ENCODE results near the gene RNF130. TPM values are rescaled to one million over a fixed set of nuclear protein-coding genes. Genes with fewer than 3 reads are reported as not detected.

Gene RNF130
- total RNA-seq, 4 donors from 2014 or later: 150 to 170 (median 167) TPM

DNA sequence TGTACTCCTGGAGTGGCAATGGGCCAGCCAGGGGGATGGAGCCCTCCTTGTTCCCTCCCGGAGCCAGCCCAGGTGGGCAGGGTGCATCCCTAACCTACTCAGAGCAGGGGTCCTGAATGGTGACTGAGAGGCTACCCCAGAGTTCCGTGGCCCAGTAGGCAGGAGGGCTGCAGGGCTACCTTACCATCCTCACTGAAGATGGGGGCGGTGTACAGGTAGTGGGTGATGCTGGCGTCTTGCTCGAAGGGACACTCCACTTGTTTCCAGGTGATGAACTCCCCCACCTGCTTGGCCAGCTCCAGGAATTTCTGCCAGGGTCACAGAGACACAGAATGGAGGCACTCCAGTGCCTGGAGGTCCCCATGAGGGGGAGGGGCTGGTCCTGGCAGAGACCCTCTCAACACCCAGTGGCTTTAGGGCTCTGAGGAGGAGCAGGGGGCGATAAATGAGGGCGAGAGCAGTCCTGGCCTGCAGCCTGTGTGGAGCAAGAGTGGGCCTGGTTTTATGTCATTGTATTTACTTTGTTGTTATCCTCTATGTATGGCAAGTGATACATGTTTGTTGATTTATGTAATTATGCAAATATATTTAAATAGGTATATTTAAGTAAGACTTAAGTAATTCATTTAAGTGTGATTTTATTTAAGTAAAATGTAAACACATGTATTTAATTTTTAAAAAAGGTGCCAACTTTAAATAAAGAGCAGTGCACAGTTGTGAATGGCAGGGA lies 39.9 kb upstream of the RNF130 start:
- DNase-seq (ENCODE audit: low spot score) (no peak), ATAC-seq (ENCODE audit: low FRiP score) (no peak)
- TF ChIP-seq, protein P1, sequence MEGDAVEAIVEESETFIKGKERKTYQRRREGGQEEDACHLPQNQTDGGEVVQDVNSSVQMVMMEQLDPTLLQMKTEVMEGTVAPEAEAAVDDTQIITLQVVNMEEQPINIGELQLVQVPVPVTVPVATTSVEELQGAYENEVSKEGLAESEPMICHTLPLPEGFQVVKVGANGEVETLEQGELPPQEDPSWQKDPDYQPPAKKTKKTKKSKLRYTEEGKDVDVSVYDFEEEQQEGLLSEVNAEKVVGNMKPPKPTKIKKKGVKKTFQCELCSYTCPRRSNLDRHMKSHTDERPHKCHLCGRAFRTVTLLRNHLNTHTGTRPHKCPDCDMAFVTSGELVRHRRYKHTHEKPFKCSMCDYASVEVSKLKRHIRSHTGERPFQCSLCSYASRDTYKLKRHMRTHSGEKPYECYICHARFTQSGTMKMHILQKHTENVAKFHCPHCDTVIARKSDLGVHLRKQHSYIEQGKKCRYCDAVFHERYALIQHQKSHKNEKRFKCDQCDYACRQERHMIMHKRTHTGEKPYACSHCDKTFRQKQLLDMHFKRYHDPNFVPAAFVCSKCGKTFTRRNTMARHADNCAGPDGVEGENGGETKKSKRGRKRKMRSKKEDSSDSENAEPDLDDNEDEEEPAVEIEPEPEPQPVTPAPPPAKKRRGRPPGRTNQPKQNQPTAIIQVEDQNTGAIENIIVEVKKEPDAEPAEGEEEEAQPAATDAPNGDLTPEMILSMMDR (IDR thresholded peaks at IDR 0.05): no peak

DNA sequence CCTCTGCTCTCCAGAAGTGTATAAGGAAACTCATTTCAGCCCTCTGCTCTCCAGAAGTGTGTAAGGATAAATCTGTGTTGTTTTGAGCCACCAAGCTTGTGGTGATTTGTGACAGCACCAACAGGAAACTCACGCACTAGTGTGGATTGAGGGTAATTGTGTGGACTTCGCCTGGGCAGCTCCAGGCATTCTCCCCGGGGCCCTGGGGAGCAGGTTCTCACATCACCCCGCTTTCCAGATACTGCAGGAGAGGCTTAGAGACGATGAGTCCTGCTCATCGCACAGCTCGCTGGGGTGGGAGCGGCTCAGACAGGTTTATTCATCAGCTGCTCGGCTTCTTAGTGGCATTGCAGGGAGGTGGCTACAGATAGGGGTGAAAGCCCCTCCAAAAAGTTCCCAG lies 38.4 kb upstream of the RNF130 start:
- TF ChIP-seq, protein P1 (IDR thresholded peaks at IDR 0.05): no peak
- DNase-seq (ENCODE audit: low spot score) (no peak), ATAC-seq (ENCODE audit: low FRiP score) (no peak)

GRCh38 chr5:180107005-180107404 lies 35.4 kb upstream of the RNF130 start:
- no peak for ATAC-seq (ENCODE audit: low FRiP score)
- no peak for DNase-seq (ENCODE audit: low spot score)
- TF ChIP-seq, protein P1 (IDR thresholded peaks at IDR 0.05): no peak

- DNase-seq (ENCODE audit: low spot score): no peak
- ATAC-seq (ENCODE audit: low FRiP score): no peak
- TF ChIP-seq, protein P1 (IDR thresholded peaks at IDR 0.05): no peak
Measured at GRCh38 chr5:180105827-180106312, 34.3 kb upstream of the RNF130 start.

DNA sequence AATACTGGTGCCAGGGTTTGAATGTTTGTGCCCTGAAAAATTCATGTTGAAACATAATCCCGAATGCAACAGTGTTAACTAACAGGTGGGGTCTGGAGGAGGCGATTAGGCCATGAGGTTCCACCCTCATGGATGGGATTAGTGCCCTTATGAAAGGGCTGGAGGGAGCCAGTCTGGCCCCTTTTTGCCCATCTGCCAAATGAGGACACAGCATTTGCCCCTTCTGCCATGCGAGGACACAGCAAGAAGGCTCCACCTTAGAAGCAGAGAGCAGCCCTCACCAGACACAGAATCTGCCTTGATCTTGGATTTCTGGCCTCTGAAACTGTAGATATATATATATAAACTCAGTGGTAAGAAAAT lies 32.6 kb upstream of the RNF130 start:
- TF ChIP-seq, protein P1 (IDR thresholded peaks at IDR 0.05): no peak
- DNase-seq (ENCODE audit: low spot score) (no peak), ATAC-seq (ENCODE audit: low FRiP score) (no peak)

DNA sequence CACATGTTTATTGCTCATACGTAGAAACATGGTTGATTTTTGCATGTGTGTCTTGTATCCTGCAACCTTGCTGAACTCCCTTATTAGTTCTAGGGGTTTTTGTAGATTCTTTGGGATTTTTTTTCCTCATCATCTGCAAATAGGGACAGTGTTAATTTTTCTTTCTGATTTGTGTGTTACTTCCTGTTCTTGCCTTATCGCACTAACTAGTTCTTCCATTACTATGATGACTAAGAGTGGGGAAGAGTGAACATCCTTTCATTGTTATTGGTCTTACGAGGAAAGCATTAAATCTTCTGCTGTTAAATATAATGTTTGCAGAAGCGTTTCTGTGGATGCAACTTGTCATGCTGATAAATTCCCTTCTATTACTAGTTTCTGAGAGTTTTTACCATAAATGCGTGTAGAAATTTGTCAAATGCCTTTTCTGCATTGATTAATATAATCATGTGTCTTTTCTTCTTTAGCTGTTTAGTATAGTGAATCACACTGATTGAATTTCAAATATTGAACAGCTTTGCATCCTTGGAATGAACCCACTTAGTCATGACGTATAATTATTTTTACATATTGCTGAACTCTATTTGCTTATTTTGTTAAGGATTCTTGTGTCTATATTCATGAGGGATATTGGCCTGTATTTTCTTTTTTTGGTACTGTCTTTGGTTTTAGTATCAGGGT lies 32.1 kb upstream of the RNF130 start:
- DNase-seq (ENCODE audit: low spot score) (no peak), ATAC-seq (ENCODE audit: low FRiP score) (no peak)
- TF ChIP-seq, protein P1 (IDR thresholded peaks at IDR 0.05): no peak

DNA sequence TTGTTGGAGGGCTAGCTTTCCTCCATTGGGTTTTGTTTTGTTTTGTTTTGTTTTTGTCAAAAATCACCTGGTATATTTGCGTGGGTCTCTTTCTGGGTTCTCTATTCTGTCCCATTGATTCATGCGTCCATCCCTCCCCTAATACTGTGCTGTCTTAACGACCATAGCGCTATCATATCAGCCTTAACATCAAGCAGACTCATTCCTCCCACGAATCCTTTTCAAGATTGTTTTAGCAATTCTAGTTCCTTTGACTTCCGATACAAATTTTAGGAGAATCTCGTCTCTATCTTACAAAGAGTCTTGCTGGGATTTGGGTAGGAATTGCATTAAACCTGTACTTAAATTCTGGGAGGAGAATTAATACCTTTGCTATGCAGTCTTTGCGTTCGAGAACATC lies 31.1 kb upstream of the RNF130 start:
- DNase-seq (ENCODE audit: low spot score) (no peak), ATAC-seq (ENCODE audit: low FRiP score) (no peak)
- TF ChIP-seq, protein P1 (IDR thresholded peaks at IDR 0.05): no peak
